Stimulated activated CD8-positive, alpha-beta memory T cell treated with anti-CD3 and anti-CD28 coated beads, Interleukin-12 subunit alpha, Interleukin-12 subunit beta, amount 100 ng/mL, for 4 hours (primary cell): ENCODE measurements around the gene DSTYK.
A peak's percentile ranks its signal among the peaks of the same experiment; 100 is the strongest.

Experiments
- DNase-seq: peaks from one replicate; pipeline ENCODE4 v3.0.0-alpha.2; 2020; ENCODE audit warnings: low read depth

The DSTYK gene, protein sequence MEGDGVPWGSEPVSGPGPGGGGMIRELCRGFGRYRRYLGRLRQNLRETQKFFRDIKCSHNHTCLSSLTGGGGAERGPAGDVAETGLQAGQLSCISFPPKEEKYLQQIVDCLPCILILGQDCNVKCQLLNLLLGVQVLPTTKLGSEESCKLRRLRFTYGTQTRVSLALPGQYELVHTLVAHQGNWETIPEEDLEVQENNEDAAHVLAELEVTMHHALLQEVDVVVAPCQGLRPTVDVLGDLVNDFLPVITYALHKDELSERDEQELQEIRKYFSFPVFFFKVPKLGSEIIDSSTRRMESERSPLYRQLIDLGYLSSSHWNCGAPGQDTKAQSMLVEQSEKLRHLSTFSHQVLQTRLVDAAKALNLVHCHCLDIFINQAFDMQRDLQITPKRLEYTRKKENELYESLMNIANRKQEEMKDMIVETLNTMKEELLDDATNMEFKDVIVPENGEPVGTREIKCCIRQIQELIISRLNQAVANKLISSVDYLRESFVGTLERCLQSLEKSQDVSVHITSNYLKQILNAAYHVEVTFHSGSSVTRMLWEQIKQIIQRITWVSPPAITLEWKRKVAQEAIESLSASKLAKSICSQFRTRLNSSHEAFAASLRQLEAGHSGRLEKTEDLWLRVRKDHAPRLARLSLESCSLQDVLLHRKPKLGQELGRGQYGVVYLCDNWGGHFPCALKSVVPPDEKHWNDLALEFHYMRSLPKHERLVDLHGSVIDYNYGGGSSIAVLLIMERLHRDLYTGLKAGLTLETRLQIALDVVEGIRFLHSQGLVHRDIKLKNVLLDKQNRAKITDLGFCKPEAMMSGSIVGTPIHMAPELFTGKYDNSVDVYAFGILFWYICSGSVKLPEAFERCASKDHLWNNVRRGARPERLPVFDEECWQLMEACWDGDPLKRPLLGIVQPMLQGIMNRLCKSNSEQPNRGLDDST

DNA sequence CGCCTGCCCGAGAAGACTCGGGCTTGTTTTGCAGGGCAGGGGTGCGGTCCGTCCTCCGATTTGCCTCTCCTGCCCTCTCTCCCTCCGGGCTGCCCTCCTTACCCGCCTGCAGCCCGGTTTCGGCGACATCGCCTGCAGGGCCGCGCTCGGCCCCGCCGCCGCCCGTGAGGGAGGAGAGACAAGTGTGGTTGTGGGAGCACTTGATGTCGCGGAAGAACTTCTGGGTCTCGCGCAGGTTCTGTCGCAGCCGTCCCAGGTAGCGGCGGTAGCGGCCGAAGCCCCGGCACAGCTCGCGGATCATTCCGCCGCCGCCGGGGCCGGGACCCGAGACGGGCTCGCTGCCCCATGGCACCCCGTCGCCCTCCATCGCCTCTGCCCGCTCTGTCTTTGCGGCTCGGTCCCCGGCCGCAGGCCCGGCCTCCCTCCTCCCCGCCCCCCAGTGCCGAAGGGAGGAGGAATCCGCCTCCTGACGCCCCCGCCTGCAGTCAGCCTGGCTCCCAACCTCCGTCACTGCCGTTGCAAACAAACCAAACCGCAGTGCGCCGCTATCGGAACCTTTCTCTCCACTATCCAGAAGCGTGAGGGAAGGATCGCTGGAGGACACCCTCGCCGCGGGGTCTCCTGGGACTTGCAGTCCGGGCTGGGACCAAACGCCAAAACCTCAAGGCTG lies at the start of gene DSTYK:
DSTYK (minus strand) TSS at position 534 of the 670 bp plus-strand sequence; CDS start at position 367, 167 bp downstream.
- peak; percentile 83 for DNase-seq

DNA sequence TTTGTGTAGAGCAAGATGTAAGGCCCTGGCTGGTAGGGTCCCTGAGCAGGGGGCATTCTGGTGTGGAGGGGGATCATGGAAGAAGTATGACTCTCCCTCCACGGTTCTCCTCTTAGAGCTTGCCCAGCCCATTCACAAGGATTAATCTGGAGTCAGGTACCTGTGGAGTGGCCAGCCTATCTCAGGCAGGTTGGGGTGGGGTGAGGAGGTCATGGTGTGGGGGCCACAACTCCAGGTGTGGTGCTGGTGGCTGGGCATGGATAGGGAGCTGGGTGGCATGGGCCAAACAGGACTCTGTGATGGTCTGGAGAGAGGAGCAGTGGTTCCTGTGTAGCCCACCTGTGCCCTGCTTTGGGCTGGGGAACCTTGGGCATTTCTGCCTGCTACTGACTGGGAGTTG lies 48.5 kb upstream of the DSTYK start:
- no peak for DNase-seq

DNA sequence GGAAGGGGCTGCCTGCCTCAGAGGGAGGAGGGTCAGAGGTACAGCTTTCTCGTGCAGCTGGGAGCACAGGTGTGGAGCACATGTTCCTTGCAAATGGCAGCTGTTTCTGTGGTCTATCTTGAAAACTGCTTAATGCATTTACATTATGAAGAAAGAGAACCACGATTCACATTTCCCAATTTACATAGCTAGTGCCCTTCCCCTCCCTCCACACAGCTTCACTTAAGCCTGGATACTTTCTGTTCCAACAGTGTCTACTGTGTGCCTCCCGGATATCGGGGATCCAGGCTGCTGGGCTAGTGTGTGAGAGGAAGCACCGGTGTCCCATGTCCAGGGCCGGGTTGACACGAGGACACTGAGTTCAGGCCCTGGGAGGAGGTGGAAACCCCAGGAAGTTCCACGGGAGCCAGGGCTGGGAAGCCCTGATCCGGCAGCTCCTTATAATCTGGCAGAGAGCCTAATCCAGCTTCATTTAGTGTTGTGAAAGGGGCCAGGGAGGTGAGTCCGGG lies 47.9 kb upstream of the DSTYK start:
- DNase-seq = no peak

DNA sequence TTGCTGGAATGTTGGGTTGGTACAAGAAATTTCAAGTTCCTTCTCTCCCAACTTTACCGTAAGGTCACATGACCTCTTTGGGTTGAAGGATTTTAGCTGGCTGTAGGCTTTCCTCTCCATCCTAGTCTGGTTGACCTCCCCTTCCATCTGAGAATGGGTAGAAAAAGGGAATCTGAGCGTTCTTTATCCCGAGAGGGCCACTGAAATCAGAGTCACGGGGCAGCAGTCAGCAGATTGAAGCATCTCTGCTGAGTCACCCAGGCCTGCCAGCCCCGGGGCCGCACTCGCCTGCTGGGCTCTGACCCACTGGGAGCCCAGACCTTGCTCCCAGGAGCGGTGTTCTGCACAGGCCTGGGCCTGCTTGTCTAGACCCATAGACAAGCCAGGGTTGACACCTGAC lies 47.2 kb upstream of the DSTYK start:
- DNase-seq = no peak

DNA sequence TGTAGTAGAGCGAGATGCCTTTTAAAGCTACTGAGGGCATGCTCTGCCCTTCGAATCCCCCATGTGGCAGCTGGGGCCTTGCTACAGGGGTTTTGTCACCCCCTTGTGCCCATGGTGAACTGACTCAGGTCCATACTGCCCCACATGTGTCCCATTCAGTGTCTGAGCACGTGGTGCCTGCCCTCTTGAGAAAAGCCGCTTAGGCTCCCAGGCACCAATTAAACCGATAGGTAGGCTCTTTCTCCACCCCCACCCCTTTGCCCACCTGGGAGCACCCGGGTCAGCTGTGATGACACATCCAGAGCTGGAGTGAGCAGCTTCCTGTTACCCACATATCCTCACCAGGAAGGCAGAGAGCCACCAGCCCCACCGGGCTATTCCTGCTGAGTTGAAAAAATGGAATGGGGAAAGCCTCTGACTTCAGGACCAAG lies 46.8 kb upstream of the DSTYK start:
- no peak for DNase-seq

DNA sequence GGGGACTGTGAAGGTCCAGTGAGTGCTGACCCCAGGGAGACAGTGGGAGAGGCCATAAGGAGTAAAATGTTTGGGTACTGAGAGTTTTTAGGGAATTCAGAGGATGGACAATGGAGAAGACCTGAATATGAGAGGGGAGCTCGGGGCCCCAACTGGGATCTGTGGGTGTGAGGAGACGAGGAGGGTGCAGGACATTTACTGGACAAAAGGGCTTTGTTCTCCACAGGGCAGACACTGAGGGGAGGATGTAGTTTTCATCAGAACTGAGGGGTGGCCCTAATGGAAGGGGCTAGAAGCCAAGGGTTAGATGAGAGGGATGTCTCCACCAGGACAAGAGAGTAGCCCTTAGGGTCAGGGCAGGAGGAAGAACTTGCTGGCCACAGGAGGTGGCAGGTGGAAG lies 46.2 kb upstream of the DSTYK start:
- DNase-seq = no peak

DNA sequence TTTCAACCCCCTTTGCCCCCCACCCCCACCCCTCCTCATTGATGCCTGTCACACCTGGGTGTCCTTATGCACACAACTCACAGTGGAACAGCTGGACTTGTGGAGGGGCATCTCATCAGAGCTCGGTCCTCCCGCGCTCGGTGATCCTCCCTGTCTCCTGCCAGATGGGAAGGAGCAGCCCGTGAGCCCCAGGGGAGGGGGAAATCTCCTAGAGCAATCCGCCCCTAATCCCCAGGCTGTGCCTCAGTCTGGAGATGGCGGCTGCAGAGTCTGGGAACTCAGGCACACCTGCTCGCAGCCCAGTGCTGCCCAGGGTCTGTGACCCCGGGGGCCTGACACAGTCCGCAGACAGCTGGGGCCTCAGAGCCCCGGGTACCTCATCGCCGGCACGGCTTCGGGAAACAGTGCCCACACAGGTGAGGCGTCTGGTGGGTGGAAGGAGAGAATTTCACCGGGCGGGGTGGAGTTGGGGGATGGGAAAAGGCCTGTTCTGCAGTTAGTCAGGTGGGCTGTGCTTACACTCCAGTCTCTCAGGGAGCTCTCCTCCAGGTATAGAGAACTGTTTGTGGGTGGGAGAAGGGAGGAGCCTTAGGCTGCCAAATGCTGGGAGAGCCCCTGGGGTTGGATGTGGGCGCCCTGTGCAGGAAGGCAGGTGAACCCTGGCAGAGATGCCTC lies 45.6 kb upstream of the DSTYK start:
- DNase-seq = no peak

DNA sequence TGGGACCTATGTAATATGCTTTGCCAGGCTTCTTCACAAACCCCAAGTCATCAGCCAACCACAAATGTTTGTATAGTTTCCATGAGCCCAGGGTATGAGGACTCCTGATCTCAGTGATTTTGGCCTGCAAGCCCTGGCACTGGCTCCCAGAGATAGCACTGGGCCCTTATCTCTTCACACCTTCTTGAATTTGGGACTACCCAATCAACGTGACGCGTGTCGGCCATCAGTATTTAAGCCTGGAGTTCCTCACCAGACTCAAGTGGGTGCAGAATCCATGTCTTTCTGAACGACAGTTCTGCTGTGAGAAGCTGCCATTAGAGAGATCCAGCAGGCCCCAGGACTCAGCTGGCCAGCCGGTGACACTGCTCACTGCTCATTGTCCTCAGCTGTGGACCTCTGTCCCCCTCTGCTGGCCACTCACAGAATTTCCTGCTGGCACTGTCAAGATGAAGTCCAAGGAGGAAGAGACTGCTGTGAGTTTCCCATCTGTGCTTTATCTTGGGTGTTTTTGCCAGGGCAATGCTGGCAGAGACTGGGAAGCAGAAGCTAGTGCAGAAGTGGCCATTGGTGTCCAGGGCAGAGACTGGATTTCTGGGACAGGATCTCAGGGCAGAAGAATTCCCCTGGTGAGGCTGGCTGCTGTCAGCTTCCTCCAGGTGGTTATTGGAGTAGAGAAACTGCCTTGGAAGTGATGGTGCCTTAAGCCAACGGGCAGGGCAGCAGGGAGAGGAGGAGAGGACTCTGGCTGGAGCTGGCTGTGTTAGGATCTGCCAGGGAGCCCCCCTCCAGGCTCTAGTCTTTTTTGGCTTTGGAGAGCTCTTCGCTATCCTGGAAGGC lies 44.7 kb upstream of the DSTYK start:
- DNase-seq = peak; percentile 62

DNA sequence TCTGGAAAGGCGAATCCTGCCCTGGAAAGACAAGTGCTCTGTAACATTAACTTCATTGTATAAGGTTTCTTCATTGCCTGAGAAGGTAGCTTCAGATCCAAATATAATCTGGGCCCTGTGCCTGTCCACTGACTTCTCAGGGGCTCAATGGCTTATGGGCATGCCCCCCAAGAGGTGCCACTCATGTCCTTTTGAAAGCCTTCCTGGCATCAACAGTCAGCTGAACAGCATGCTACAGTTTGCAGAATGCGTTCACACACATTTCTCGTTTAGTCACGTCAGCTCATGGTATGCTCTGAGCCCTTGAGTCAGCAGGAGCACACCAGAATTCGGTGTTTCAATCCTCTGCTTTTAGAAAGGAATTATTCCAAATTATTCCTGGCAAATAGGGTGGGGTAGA lies 40.1 kb upstream of the DSTYK start:
- no peak for DNase-seq

DNA sequence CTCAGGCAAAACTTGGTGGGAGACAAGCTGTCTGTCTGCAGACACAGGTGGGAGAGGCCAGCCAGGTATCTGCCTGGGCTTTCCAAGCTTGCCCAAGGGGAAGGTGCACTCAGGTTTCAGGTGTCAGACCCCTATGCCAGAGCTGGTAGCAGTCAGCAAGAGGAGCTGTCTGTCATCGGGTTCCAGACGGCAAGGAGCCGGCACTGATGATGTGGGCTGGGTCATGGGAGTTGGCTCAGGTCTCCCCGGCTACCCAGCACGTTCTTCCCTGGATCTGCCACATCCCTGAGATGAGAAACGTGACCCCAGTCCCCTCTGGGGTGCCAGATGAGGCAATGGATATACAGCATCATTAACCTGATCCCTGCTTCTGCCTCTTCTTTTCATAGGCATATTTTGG lies 39.2 kb upstream of the DSTYK start:
- no peak for DNase-seq

DNA sequence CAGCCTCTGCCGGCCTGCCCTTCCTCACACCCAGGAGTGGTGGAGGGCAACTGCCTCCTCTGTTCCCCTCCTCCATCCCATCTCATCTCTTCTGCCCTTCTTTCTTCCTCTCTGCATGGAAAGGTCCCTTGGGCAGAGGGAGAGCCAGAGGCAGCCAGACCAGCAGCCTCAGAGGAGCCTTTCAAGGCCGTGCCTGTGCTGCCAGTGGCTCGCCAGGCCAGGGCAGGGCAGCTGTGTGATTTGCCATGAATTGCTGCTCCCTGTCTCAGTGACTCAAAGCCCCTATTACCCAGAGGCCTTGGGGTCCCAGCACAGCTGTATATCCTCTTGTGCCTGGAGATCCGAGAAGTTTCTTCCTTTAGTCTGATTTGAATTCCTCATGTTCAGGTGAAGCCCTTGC lies 38.1 kb upstream of the DSTYK start:
- DNase-seq = no peak

DNA sequence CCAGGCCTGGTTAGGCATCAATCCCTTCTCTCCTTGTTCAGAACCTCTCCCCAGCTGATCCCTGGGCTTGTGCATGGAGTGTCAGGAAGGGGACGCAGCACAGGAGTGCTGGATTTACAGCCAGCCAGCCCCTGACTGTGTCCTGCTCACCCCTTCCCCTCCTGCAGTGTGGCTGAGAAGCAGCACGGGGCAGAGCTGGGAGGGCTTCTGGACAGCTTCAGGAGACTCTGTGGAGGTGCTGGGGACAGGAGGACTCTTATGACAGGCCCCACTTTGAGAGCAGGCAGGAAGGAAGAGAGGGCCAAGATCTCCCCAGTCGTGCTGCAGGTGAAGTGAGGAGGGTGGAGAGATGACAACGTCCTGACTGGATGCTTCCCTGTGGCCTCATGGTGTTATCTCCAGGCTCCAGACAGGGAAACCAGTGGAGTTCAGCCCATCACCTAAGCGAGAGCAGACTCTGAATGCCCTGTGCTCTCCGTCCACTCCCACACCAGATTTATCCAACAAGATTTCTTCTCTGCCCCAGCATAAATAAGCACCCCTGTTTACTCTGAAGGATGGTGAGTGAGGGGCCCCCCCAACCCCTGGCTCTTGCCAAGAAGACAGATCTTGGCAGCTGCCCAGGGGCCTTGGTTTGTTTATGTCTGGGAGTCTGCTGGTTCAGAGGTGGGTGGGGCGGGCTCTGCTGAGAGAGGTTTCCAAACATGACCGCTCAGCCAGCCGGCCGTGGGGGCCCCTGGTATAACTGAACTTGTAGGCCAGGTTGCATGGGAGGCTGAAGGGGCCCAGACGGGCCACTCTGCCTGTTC lies 37.5 kb upstream of the DSTYK start:
- no peak for DNase-seq

DNA sequence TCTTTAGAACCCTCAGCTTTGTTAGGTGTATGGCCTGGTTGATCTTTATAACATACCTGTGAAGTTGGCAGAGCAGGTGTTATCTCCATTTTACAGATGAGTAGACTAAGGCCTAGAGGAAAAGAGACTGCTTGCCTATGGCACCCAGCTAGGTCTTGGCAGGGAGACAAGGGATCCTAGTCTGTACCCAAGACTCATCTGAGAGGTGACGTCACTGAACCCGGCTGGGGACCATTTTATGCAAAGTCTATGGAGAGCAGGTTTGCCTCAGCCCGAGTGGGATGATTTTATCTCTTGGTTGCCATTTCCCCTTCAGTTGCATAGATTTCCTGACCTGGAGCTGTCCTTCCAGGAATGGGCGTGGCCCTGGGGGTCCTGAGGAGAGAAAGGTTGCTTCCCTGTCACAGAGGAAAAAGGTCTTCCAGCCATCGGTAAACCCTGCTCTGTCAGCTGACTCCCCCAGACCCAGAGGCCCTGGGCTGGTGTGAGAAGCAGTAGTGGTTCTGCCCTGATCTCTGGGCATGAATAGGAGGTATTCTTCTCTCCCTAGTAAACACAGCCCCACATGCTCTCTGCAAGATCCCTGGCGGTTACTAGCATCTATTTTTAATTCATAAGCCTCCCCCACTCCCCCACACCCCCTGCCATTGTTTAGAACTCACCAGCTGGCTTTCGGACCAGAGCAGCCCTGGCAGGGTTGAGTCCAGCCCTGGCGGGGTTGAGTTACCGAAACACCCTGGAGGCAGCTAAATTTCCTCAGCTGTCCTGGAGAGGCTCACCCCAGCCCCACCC lies 35.8 kb upstream of the DSTYK start:
- DNase-seq = no peak

DNA sequence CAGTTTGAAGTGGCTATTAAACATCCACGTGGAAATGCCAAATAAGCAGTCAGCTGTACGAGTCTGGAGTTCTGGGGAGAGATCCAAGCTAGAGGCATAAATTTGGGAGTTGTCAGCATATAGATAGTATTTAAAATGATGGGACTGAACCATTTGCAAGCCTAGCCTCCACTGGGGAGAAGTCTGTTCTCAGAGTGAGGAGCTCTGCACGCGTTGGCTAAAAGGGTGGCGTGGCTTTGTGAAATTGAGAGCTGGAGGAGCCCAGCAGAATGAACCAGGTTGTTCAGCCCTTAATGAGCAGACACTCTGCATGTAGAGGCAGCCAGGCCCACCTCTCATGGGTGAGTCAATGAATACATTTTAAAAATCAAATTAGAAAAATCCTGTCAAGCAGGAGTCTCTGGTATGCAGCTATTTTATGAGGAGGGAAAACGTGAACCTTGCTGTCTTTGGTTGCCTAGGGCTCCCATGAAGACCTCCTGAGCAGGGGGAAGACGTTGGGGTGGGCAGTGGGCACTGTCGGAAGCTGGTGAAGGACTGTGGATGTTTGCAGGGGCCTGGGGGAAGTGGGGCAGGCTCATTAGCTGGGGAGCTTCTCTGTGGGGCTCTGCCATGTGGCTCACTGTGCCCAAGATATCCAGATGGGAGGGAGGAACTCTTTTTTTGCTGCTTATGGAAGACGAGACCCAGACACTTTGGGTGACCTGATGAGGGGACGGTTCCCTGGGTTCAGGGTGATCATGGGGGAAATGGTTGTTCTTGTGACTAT lies 35.0 kb upstream of the DSTYK start:
- no peak for DNase-seq

DNA sequence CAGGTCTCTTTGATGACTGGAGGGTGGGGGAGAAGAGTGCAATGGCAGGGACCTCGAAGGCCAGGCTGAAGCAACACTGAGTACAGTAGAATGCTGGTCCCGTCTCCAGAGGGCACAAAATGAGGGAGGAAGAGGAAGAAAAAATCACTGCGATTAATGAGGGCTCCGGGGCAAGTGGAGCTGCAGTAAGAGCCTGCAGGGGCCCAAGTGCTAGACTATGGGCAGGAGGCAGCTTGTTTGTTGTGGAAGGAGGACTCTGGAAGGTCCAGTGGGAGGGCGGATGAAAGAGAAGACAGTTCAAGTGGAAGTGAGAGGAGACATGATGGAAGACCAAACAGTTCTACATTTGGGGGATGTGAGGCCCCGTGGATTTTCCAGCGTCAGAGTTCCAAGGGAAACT lies 33.6 kb upstream of the DSTYK start:
- no peak for DNase-seq

DNA sequence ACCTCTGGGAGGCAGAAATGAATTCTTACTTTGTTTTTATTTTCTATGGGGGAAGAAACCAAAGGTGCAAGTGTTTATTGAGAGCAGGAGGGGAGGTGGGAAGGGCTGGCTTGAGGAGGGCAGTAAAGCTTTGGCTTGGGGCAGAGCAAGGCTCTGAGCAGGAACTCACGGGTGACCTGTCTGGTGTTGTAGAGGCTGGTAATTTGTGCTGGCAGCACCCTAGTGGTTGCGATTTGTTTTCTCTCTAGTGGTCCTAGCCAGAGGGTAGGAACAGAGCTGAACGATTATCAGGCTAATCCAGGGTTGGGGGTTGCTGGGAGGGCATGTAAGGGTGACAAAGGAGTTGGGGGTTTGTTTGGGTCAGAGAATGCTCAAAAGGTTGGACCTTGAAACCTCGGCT lies 32.9 kb upstream of the DSTYK start:
- DNase-seq = no peak

DNA sequence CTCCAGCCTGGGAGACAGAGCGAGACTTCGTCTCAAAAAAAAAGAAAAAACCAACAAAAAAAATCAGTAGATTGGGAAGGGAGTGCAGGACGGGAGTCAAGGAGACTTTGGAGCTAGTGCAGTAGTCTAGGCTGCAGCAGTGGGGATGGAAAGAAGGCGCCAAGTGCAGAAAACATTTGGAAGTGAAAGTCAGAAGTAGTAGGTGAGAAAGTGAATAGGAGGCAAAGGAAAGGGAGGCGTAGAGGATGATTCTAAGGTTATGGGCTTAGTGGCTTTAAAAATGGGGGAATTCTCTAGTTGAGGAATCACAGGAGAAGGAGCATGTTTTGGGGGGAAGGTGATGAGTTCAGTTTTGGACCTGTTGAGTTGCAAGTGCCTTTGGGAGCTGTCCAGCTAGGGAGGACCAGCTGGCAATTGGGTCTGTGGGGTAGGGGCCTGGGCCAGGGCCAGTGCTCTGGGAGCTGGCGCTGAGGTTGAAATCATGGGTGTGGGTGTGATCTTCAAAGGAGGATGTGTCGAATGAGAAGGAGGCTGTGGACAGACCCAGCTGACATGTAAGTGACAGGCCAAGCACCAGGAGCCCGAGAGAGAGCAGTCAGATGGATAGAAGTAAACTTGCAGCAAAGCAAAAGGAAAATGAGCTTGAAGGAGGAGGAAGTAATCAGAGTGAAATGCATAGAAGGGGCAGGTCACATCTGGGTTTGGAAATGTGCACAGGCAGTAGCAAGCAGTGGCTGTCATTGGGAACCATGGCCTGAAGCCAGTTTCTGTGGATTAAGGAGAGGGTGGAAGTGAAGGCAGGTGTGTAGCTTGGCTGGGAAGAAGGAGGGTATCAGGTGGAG lies 32.1 kb upstream of the DSTYK start:
- no peak for DNase-seq
